ENCODE results near the gene TTL. TPM values are rescaled to one million over a fixed set of nuclear protein-coding genes. Genes with fewer than 3 reads are reported as not detected.

The TTL gene
- polyA plus RNA-seq, 1 experiment: 26.6 TPM

- ChIA-PET POLR2A (no interaction called here), CTCF (interaction anchor here (0.7 kb wide), 1 partner anchor 145 kb away, joined by 6 read pairs; no protein-coding TSS in a partner anchor)
- Histone ChIP-seq H3K27ac (ENCODE audit: low read depth, low read length) (no peak overlapping the region), H3K9me3 (ENCODE audit: control insufficient read depth, insufficient read depth, low read length) (no peaks in the 10 kb centered on the region; the same call in 1 of the 2 replicates), H3K4me3 (ENCODE audit: low read depth, low read length) (no peak overlapping the region), H3K27me3 (ENCODE audit: control insufficient read depth, insufficient read depth, low read length) (no peaks in the 10 kb centered on the region)
- TF ChIP-seq CTCF (IDR thresholded peaks at IDR 0.05; ENCODE audit: low read depth, low read length): no peak
- no peak for DNase-seq (ENCODE audit: low read depth, low spot score)
These were observed 98.1 kb downstream of the TTL start for GRCh38 chr2:112580084-112580483.

GRCh38 chr2:112582314-112582746 lies 100.4 kb downstream of the TTL start:
- no peak overlapping the region for H3K27ac ChIP-seq (ENCODE audit: low read depth, low read length)
- ChIA-PET CTCF (interaction anchor here (0.6 to 4.5 kb wide), 11 partner anchors 18 to 687 kb away, joined by 3 to 31 read pairs (median 4); no protein-coding TSS in a partner anchor), POLR2A (no interaction called here)
- H3K27me3 ChIP-seq (ENCODE audit: control insufficient read depth, insufficient read depth, low read length): no peaks in the 10 kb centered on the region
- no peaks in the 10 kb centered on the region; the same call in 1 of the 2 replicates for H3K9me3 ChIP-seq (ENCODE audit: control insufficient read depth, insufficient read depth, low read length)
- peak; percentile 55 for TF ChIP-seq CTCF (IDR thresholded peaks at IDR 0.05; ENCODE audit: low read depth, low read length)
- DNase-seq (ENCODE audit: low read depth, low spot score): peak; percentile 21
- H3K4me3 ChIP-seq (ENCODE audit: low read depth, low read length): no peak overlapping the region

- Histone ChIP-seq H3K27ac (ENCODE audit: low read depth, low read length) (peak overlapping the region; percentile 97), H3K4me3 (ENCODE audit: low read depth, low read length) (peak overlapping the region; percentile 70), H3K27me3 (ENCODE audit: control insufficient read depth, insufficient read depth, low read length) (no peaks in the 10 kb centered on the region), H3K9me3 (ENCODE audit: control insufficient read depth, insufficient read depth, low read length) (no peaks in the 10 kb centered on the region; the same call in 1 of the 2 replicates)
- DNase-seq (ENCODE audit: low read depth, low spot score): no peak
- ChIA-PET CTCF (interaction anchor here (0.6 to 4.5 kb wide), 13 partner anchors 17 to 518 kb away, joined by 3 to 31 read pairs (median 4); partner anchors contain the start of gene RGPD8), POLR2A (interaction anchor here (1.9 kb wide), 1 partner anchor 39 kb away, joined by 8 read pairs; no protein-coding TSS in a partner anchor)
- no peak for TF ChIP-seq CTCF (IDR thresholded peaks at IDR 0.05; ENCODE audit: low read depth, low read length)
These were observed 101.7 kb downstream of the TTL start for GRCh38 chr2:112583497-112584133.

GRCh38 chr2:112584134-112584890 lies 102.4 kb downstream of the TTL start, which contains the start of gene CHCHD5:
TSS of gene CHCHD5 (plus strand) at chr2:112584609. CDS start at chr2:112584648, 39 bp downstream.
- ChIA-PET CTCF (interaction anchor here (1.1 to 4.5 kb wide), 10 partner anchors 16 to 357 kb away, joined by 3 to 31 read pairs (median 4); partner anchors contain the start of gene RGPD8), POLR2A (interaction anchor here (0.8 to 1.9 kb wide), 3 partner anchors 18 to 62 kb away, joined by 4 to 8 read pairs (median 5); no protein-coding TSS in a partner anchor)
- no peaks in the 10 kb centered on the region for H3K27me3 ChIP-seq (ENCODE audit: control insufficient read depth, insufficient read depth, low read length)
- peak; percentile 12; the same call in 1 of the 2 replicates for TF ChIP-seq CTCF (IDR thresholded peaks at IDR 0.05; ENCODE audit: low read depth, low read length)
- peak; percentile 84 for DNase-seq (ENCODE audit: low read depth, low spot score)
- peak within 1 kb of the TSS; percentile 97 for H3K27ac ChIP-seq (ENCODE audit: low read depth, low read length)
- peak within 1 kb of the TSS; percentile 70 for H3K4me3 ChIP-seq (ENCODE audit: low read depth, low read length)
- no peaks in the 10 kb centered on the region; the same call in 1 of the 2 replicates for H3K9me3 ChIP-seq (ENCODE audit: control insufficient read depth, insufficient read depth, low read length)

All from AG04450 (cell line).